Measurements from ENCODE around the gene MAN1C1. TPM values are rescaled to one million over a fixed set of nuclear protein-coding genes. Genes with fewer than 3 reads are reported as not detected.

The MAN1C1 gene
- total RNA-seq, 1 donor from 2014 or later: 10.9 TPM

DNA sequence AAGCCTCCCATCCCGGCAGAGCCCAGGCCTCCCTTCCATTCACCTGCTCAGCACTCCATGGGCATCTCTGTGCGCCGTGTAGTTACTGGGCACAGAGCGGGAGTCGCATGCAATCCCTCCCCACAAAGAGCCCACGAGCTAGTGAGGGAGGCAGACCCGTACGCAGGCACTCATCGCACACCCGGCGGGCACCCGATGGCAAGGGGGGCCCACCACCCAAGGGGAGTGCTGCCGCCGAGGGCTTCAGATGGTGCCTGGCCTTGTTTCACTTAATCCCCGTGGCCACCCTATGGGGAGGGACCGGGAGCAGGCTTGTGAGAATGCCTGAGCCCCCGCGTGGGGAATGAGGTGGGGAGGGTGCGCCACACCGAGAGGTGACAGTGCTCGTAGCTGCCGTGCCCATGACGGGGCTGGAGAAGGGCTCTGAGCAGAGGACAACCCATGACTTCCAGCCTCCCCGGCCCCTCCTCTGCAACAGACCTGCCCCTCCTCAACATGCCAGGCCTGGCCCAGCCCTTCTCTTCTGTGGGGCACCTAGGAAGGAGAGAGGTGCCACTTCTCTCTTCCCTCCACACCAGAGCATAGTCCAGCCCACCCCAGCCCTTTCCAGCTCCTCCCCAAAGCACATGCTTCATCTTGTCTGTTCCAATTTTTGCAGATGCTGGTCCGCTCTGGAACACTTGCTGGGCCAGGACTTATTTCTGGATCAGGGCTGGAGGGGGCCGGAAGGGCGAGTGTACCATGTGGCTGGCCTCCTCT, 153.2 kb downstream of the MAN1C1 start:
- DNase-seq (ENCODE audit: low spot score): no peak
- peaks cover 9% of the 10 kb centered on the region for H3K36me3 Mint-ChIP-seq (ENCODE audit: low read depth)
- TF ChIP-seq, protein P1, sequence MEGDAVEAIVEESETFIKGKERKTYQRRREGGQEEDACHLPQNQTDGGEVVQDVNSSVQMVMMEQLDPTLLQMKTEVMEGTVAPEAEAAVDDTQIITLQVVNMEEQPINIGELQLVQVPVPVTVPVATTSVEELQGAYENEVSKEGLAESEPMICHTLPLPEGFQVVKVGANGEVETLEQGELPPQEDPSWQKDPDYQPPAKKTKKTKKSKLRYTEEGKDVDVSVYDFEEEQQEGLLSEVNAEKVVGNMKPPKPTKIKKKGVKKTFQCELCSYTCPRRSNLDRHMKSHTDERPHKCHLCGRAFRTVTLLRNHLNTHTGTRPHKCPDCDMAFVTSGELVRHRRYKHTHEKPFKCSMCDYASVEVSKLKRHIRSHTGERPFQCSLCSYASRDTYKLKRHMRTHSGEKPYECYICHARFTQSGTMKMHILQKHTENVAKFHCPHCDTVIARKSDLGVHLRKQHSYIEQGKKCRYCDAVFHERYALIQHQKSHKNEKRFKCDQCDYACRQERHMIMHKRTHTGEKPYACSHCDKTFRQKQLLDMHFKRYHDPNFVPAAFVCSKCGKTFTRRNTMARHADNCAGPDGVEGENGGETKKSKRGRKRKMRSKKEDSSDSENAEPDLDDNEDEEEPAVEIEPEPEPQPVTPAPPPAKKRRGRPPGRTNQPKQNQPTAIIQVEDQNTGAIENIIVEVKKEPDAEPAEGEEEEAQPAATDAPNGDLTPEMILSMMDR (IDR thresholded peaks at IDR 0.05): no peak
- H3K4me3 Mint-ChIP-seq (ENCODE audit: unreplicated experiment): no peak overlapping the region
- peaks cover 42% of the 10 kb centered on the region for H3K4me1 Mint-ChIP-seq (ENCODE audit: low read depth)
- H3K27ac Mint-ChIP-seq (ENCODE audit: unreplicated experiment): no peak overlapping the region
- H3K9me3 Mint-ChIP-seq (ENCODE audit: low read depth): no peaks in the 10 kb centered on the region
- H3K27me3 Mint-ChIP-seq (ENCODE audit: low read depth): no peaks in the 10 kb centered on the region

DNA sequence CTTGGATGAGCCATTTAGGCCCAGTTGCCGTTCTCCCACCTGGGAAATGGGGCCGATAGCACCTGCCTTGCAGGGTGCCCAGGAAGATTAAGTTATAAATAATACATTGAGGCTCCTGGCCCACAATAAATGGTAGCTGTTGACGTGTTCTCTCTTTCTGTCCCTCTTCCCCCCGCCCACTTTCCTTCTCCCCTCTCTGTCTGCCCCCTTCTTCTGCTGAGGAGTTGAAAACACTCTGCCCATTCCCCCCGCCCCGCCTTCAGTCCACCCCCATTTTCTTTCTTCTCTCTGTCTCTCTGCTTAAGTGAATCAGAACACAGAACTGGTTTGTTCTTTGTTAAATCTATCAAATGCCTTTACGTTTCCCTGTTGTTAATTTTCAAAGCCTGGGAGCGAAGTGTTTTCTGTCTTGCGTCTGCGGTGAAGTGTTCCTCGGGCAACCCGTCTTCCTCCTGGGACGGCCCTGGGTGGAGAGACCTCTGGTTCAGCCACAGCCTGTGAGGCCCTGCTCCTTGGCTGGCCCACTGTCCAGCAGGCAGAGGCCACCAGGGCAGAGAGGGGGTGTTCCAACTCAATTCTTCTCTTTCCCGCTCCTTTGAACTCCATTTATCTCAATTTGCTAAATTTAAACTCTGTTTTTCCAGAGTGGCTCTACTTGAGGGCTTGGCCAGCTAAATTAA, 154.1 kb downstream of the MAN1C1 start:
- H3K4me3 Mint-ChIP-seq (ENCODE audit: unreplicated experiment): no peak overlapping the region
- TF ChIP-seq, protein P1 (IDR thresholded peaks at IDR 0.05): no peak
- DNase-seq (ENCODE audit: low spot score): no peak
- no peaks in the 10 kb centered on the region for H3K9me3 Mint-ChIP-seq (ENCODE audit: low read depth)
- peaks cover 11% of the 10 kb centered on the region for H3K36me3 Mint-ChIP-seq (ENCODE audit: low read depth)
- H3K27me3 Mint-ChIP-seq (ENCODE audit: low read depth): no peaks in the 10 kb centered on the region
- no peak overlapping the region for H3K27ac Mint-ChIP-seq (ENCODE audit: unreplicated experiment)
- H3K4me1 Mint-ChIP-seq (ENCODE audit: low read depth): peaks cover 42% of the 10 kb centered on the region

DNA sequence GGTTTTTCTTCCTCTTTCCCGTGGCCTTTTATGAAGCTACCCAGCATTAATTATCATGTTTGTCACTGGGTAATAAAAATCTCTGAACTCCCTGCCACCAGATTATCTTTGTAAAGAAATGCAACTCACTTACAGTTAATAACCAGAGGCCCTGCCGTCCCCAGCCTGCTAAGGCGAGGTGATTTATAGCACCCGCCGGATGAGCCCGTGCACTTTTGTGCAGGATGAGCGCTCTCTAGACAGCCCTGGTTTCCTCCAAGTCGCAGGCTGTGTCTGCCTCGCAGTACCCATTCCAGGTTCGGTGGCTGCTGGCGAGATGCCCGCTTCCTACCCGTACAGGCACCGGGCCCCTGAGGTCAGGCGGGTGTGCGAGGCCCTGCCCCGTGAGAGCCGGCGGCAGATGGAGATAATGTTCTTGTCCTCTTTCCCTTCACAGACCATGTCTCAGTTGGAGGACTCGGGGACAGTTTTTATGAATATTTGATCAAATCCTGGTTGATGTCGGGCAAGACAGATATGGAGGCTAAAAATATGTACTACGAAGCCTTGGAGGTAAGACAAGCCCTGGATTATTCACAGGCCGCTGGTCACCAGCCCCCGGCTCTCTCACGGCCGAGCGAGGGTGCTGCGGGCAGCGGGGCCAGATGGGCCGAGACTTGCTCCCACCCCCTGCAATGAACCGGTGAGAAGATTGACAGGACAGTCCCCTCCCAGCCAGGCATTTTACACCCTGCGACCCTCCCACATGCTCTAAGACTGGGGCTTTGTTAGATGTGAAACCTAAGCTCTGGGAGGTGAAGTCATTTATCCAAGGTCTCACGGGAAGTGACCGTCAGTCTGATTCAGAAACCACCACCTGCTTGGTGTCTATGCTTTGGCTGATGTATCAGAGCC, 154.9 kb downstream of the MAN1C1 start:
- Mint-ChIP-seq H3K9me3 (ENCODE audit: low read depth) (no peaks in the 10 kb centered on the region), H3K4me3 (ENCODE audit: unreplicated experiment) (no peak overlapping the region), H3K36me3 (ENCODE audit: low read depth) (peaks cover 11% of the 10 kb centered on the region), H3K27ac (ENCODE audit: unreplicated experiment) (no peak overlapping the region), H3K4me1 (ENCODE audit: low read depth) (peaks cover 35% of the 10 kb centered on the region), H3K27me3 (ENCODE audit: low read depth) (no peaks in the 10 kb centered on the region)
- DNase-seq (ENCODE audit: low spot score): no peak
- TF ChIP-seq, protein P1 (IDR thresholded peaks at IDR 0.05): no peak

DNA sequence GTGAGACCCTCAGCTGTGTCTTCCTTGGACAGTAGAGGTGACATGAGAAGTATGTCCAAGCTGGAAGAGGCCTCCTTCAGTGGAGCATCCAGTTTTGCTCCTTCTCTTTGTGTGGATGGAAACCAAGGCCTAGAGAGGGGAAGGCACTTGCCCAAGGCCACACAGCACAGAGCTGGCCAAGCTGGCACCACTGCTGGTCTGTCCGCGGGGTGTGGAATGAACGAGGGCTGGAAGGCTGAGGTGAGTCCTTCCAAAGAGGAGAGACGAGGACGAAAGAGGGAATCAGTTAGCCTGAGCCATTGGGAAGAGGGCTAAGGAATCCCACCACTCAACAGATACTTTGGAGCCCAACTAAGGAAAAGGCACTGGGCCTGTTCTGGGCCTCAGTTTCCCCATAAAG, 155.6 kb downstream of the MAN1C1 start:
- Mint-ChIP-seq H3K27me3 (ENCODE audit: low read depth) (no peaks in the 10 kb centered on the region), H3K4me1 (ENCODE audit: low read depth) (peaks cover 35% of the 10 kb centered on the region), H3K36me3 (ENCODE audit: low read depth) (peaks cover 11% of the 10 kb centered on the region), H3K27ac (ENCODE audit: unreplicated experiment) (no peak overlapping the region), H3K4me3 (ENCODE audit: unreplicated experiment) (no peak overlapping the region), H3K9me3 (ENCODE audit: low read depth) (no peaks in the 10 kb centered on the region)
- TF ChIP-seq, protein P1 (IDR thresholded peaks at IDR 0.05): no peak
- no peak for DNase-seq (ENCODE audit: low spot score)

DNA sequence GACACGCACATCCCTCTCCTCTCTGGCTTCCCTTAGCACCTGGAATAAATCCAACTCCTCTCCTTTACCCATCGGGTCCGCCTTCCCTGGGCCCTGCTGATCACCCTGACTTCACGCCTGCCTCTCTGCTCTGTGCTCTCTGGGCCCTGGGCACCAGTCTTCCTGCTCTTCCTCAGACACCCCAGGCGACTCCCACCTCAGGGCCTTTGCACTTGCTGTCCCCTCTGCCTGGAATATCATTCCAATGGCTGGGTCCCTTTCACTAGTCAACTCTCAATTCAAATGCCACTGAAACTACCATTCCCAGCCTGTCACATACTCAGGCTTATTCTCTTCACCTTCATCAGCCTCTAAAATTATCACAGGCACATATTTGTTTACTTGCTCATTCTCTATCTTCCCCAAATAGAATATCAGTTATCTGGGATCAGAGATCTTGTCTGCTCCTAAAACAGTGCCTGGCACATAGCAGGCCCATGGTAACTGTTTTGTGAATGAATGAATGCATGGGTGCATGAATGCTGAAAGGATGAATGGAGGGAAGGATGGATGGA, 156.2 kb downstream of the MAN1C1 start:
- TF ChIP-seq, protein P1 (IDR thresholded peaks at IDR 0.05): no peak
- no peak overlapping the region for H3K27ac Mint-ChIP-seq (ENCODE audit: unreplicated experiment)
- no peak for DNase-seq (ENCODE audit: low spot score)
- no peak overlapping the region for H3K4me3 Mint-ChIP-seq (ENCODE audit: unreplicated experiment)
- peaks cover 35% of the 10 kb centered on the region for H3K4me1 Mint-ChIP-seq (ENCODE audit: low read depth)
- no peaks in the 10 kb centered on the region for H3K9me3 Mint-ChIP-seq (ENCODE audit: low read depth)
- H3K36me3 Mint-ChIP-seq (ENCODE audit: low read depth): peaks cover 11% of the 10 kb centered on the region
- no peaks in the 10 kb centered on the region for H3K27me3 Mint-ChIP-seq (ENCODE audit: low read depth)
